Measurements from ENCODE around the gene ACBD4.
"Not testable (repeated sequence)": the region's sequence is repeated elsewhere in the genome, so short reads cannot be mapped to it uniquely, and the experiment has no call there.

ACBD4 gene

DNA sequence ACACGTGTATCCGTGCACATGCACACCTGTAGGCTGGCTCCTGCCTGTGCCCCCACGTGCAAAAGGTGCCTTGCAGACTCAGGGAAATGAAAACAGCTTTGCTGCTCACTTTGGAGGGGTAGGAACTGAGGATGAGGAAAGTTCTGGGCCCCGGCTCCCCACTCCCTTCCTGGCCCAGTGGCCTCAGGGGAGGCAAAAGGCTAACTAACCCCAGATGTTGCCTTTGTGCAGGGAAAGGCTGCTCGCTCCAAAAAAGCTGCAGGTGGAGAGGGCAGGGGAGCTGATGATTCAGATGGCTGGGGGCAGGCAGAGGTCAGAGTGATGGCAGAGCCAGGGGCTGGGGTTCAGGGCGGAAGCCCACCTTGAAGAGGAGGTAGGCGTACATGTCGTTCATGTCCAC, 15.5 kb upstream of the ACBD4 start:
- no peak for DNase-seq (ENCODE audit: low read depth)

DNA sequence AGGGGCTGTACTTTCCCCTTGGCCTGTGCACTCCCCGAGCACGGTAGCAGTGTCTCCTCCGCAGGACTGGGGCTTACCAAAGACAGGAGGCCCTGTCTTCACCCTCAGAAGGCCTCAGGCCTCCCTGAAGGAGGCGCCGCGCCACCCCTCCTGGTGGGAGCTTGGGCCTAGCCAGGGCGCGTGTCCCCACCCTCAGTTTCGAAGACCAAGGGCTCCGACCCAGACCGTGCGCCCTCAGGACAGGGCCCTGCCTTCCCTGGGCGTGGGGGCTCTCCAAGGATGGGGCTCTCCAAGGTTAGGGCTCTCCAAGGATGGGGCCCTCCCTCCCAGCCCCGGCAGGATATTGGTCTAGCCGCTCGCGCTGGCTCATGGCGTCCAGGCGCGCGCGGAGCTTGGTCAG, 14.9 kb upstream of the ACBD4 start:
- no peak for DNase-seq (ENCODE audit: low read depth)

DNA sequence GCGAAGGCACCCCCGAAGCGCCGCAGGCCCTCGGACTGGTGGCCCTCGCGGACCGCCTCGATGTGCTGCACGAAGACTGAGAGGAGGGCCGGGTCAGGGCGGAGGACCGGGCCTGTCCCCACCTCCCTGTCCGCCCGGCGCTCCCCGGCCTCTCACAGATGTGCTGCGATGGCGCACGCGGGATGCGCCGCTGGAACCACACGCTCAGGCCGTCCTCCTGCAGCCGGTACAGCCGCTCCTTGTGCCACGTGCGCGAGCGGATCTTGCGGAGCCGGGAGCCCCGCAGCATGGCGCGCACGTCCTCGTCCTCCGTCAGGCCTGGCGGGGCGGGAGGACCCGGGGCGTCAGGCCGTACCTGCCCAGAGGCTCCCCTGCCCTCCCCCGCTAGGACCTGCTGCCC, 14.4 kb upstream of the ACBD4 start:
- no peak for DNase-seq (ENCODE audit: low read depth)

DNA sequence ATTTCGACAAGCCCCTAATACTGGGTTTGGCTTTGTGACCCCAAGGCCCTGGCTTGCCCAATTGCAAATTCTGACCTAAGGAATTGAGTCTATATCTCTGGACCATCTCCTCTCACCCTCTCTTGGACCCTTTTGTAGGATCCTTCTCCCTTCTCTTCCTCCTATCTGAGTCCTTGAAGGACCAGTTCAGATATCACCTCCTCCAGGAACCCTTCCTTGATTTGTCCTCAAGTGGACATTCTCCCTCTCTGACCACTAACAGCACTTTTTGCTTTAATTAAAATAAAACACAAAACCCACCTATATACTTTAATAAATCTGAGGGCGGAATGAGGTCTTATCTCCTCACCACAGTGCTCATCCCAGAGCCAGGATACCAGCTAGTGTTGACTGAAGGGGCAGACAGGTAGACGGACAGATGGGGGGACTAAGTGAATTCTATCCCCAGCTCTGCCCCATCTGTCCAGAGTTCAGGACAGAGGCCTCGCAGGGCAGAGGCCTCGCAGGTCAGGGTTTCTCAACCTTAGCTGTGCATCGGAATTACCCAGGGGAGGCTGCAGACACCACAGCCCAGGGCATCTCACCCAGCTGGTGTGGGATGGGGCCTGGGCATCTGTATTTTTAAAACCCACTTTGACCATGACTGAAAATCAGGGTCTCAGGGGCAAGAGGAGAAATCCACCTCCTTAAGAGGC, 12.3 kb upstream of the ACBD4 start:
- no peak for DNase-seq (ENCODE audit: low read depth)

DNA sequence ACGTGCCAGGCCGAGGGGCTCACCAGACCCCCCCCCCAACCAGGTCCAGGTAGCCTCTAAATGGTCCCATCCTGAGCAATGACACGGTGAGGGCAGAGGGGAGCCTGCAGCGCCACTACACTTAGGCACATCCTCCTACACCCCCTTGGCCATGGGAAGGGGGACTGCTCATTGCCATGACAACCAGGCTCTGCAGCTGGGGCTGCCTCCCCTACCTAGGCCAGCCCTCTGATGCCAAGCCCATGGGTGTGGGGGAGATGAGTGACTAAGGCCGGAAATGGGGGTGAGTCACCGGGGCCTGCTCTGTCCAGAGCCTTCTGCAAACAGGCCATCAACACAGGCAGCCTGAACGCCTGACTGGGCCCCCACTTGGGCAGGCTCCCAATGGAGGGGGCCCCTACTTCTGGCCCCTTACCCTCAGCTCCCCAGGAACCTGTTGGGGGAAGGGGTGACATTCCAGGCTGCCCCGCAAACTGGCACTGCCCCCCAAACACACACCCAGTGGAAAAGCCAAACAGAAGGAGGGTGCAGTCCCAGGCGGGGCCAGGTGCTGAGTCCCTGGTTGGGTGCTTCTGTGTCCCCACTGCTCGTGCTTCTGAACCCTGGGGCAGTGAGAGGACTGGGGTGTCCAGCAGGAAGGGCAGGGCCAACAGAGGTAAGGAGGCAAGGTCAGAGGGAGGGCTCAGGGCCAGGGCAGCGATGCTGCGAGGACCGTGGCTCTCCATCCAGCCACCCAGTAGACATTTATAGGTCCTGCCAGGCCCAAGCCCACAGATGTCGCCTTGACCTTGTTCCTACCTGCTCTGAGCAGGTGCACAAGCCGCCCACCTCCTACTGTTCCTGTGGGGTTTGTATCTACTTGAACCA, 11.3 kb upstream of the ACBD4 start:
- no peak for DNase-seq (ENCODE audit: low read depth)

DNA sequence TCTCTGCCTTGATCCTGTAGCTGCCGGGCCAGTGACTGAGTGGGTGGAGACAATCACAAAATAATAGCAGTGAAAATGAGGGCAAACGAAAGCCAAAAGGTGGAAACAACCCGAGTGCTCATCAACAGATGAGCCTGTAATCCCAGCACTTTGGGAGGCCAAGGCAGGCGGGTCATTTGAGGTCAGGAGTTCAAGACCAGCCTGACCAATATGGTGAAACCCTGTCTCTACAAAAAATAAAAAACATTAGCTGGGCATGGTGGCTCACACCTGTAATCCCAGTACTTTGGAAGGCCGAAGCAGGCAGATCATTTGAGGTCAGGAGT, 10.7 kb upstream of the ACBD4 start:
- not testable (repeated sequence) for DNase-seq (ENCODE audit: low read depth)

DNA sequence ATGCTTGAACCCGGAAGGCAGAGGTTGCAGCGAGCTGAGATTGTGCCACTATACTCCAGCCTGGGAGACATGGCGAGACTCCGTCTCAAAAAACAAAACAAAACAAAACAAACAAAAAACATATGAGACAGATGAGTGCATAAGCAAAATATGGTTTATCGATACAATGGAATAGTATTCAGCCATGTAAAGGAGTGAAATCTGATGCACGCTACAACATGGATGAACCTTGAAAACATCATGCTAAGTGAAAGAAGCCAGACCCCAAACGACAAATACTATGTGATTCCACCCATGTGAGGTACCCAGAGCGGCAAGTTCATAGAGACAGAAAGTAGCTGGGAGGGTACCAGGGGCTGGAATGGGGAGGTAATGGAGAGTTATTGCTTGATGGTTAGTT, 10.0 kb upstream of the ACBD4 start:
- DNase-seq (ENCODE audit: low read depth) = no peak

DNA sequence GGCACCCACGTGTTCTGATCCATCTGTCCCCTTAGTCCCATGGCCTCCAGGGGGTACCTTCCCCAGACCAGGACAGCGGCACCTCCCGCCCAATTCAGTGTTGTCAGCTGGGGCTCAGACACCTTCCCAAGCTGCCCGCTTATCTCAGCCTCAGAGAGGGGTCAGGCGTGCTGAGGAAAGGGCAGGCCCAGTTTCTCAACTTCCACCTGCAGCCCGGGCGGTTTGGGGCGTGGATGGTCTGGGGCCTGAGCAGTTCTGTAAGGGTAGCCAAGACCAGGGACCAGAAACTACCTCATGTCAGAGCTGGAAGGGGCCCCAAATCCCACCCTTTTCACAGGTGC, 8.3 kb upstream of the ACBD4 start:
- no peak for DNase-seq (ENCODE audit: low read depth)

DNA sequence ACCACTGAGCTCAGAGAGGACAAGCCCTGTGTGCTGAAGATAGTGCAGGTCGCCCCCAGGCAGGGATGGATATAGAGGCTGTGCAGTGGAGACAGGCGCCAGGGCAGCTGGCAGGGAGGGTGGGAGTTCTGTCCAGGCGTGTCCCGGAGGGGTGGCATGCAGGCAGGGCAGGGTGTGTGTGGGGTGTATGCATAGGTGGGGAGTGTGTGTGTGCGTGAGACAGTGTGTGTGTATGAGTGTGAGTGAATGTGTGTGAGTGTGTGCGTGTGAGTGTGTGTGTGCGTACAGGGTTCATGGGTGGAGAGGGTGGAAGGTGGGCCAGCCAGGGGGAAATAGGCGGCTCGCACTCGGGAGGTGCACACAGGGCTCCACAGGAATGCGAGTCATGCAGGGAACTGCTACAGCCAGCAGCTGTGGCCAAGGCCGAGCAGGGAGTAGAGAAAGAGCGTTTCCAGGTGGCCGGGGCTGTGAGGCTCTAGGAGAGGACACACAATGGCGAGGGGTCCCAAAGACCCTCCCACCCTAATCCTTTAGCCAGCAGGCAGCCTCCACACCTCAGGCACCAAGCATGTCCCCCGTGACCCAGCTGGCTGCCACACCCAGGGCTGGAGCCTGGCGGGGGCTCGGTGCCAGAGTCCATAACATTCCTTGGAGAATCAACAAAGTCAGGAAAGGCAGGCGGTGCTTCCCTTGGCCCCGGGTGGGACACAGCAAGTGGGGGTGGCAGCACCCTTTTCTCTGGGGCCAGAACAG, 7.8 kb upstream of the ACBD4 start:
- no peak for DNase-seq (ENCODE audit: low read depth)

DNA sequence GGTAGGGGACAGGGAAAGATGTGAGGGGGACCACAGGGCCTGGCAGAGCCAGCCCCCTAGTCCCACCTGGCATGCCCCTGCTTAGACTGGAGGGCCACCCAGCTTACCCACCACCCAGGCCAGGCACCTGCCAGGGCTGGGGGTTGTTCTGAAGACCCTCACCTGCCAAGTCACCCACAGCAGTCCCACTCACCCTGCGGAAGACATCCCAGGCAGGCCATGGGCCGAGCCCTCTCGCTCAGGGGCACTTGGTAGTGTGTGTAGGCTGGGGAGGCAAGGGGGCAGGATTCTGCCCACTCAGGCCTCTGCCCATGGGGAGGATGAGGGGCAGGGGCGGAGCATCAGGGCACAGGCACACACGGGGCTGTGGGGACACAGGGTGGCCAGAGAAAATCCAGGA, 7.2 kb upstream of the ACBD4 start:
- no peak for DNase-seq (ENCODE audit: low read depth)

DNA sequence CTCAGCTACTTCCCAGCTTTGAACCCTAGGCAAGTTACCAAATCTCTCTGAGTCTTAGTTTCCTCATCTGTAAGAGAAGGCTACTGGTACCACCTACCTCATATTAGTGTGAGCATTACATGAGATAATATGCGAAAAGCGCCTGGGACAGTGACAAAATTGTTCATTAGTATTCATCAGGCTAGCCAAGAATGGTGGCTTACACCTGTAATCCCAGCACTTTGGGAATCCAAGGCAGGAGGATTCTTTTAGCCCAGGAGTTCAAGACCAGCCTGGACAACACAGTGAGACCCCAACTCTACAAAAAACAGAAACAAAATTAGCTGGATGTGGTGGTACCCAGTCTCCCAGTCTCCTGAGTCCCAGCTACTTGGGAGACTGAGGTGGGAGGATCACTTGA, 6.5 kb upstream of the ACBD4 start:
- DNase-seq (ENCODE audit: low read depth) = no peak

DNA sequence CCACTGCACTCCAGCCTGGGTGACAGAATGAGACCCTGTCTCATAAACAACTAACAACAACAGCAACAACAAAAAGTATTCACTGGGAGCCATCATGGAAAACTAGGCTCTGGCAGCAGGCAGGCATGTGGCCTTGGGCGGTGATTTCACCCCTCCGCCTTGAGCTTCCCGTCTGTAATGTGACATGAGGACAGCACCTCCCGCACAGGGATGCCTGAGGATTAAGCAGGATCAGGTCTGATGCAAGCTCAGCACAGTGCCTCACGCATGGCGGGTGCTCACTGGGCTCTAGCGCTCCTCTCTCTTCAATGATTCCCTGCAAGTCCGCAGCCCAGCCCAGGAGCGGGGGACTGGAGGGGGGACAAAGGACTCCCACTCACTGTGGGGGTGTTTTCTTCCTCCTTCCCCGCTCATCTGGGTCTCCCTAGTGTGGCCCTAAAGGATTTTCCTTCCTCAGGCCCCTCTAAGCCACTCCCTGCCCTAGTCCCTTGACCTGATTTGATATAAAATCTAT, 6.0 kb upstream of the ACBD4 start:
- no peak for DNase-seq (ENCODE audit: low read depth)

DNA sequence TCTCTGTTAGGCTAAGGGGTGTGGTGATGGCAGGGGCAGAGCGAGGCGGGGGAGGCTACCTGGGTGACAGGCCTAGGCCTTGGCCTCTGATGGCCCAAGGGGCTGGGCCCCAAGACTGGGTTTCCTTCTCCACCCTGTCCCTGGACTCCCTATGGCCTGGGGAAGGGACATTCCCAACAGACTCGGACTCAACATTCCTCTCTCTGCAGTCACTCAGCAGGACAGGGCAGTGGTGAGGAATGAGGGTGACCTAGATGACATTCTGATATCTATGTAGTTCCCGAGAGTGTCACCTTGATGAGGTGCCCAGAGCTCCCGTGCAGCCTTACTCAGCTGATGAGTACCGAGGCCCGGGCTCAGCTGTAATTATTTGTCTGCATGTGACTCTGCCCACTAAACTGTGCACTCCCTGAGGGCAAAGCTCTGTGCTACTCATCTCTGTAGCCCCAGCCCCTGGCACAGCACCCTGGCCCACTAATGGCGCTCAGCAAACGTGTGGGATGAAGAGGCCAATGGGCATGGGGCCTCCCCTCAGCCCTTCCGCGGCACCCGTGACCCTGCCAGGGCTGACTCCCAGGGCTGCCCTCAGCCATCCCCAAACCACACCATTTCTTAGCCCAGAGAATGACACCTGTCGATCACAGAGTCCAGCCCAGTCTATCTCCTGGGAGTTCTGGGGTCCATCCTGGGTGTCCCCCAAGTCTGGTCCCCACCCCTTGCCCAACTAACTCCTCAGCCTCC, 5.4 kb upstream of the ACBD4 start:
- no peak for DNase-seq (ENCODE audit: low read depth)

DNA sequence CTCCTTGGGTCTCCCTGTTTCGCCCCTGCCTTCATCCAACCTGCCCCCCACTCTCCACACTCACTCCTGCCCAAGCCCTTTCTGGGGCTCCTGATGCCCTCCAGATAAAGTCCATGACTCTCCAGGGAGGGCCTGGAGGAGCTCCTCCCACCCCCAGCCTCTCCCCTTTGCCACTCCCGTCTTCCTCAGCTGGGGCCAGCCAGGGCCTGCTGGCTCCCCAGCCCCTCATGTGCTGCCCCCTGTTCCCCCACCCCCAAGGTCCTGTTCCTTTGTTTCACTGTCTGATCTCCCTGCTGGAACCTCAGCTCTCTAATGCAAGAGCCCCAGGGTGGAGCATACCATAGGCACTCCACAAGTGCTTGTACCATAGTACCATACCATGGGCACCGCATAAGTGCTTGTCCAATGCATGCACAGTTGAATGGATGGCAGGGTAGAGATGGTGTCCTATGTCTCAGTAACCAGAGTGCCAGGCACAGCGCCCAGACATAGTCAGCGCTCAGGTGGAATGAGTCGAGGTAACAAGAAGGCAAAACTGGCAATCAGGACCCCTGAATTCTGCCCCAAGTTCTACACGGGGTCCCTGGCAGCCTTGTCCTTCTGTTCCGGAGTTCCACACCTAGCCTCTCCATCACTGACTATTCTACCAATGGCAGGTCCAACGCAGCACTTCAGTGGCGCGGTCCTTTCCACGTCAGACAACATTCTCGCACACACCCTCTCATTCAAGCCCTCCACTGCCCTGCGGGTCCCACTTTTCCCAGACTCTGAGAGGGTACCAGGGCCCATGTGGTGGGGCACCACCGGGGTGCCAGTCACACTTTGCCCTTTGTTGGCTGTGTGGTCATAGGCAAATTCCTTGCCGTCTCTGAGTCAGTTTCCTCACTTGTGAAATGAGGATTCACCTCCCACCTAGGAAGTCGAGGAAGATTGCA, 4.5 kb upstream of the ACBD4 start:
- DNase-seq (ENCODE audit: low read depth) = no peak

DNA sequence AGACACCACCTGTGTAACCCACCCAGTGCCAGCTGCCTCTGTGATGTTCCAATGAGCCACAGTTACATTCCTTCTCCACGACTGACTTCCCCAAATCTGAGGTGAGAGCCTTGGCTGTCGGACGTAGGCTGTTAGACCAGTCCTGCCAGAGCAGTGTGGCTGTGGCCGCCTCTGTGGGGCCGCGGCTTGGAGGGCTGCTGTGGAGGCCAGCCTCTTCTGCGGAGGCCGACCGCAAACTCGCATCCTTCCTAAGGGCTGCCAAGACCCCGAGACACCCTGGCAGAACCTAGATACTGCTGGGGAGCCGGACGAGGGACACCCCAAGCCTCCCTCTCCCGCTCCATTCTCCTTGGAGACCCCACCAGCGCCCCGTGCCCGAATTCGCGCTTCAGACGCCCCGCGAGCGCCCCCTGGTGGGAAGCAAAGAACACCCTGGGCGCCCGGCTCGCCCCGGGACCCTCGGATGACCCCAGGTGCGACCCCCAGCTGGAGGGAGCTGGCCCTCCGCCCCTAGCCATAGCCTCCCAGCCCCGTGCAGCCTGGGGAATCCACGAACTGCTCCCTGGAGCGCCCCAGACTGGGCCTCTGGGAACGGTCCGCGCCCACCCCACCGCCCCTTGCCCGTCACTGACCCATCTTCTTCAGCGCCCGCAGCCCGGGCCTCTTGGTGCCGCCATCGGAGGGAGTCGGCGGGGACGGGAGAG, 3.7 kb upstream of the ACBD4 start:
- DNase-seq (ENCODE audit: low read depth) = no peak

DNA sequence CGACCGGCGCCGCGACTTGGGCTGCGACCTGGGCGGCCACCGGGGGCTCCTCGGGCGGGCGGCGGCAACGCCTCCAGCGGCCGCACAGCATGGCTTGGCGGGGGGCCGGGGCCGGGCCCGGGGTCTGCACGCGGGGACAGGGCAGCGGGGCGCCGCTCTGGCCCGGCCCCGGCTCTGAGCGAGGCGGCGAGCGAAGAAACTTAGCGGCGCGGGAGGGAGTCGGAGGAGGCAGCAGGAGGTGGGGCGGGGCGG, 3.2 kb upstream of the ACBD4 start, which contains the start of gene PLCD3:
Gene PLCD3 (minus strand): TSS at position 196 of the 252 bp plus-strand sequence. CDS start 105 bp downstream, at position 91.
- peak; percentile 49 for DNase-seq (ENCODE audit: low read depth)

DNA sequence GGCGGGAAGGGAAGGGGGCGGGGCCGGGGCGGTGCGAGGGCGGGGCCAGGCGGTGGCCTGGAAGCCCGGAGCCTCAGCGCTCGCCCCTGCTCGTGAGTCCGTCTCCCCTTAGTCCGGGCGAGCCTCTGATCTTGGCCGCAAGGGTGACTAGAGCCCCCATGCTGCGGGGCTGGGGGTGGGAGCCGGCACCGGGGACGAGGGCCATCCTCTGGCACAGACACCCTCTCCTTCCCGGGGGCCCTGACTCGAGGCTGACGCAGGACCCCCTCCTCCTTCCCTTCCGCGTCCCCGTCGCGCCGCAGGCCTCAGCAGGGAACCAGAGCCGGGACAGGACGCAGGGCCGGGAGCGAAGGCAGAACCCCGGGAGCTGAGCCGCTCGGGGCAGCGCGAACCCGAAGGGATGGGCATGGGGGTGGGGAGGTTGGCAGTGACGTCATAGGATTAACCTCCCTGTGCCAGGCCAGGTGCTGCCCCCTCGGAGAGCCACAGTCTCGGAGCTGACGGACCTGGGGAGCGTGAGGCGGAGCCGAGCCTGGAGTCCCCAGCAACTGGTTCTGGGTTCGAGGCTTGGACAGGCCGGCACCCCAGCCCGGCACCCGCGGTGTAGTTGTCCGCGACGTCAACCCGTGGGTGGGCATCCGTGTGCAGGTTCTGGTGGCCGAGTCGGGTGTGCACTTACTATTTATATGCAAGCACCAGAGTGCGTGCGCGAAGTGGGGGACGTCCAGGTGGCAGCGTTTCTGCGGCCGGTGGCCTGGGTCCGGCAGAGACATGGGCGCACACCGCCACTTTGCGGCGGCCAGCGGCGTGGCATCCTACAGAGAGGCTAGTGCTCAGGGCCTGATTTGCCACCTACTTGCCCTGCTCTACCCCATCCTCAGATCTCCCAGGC, 2.7 kb upstream of the ACBD4 start:
- peak; percentile 18 for DNase-seq (ENCODE audit: low read depth)

DNA sequence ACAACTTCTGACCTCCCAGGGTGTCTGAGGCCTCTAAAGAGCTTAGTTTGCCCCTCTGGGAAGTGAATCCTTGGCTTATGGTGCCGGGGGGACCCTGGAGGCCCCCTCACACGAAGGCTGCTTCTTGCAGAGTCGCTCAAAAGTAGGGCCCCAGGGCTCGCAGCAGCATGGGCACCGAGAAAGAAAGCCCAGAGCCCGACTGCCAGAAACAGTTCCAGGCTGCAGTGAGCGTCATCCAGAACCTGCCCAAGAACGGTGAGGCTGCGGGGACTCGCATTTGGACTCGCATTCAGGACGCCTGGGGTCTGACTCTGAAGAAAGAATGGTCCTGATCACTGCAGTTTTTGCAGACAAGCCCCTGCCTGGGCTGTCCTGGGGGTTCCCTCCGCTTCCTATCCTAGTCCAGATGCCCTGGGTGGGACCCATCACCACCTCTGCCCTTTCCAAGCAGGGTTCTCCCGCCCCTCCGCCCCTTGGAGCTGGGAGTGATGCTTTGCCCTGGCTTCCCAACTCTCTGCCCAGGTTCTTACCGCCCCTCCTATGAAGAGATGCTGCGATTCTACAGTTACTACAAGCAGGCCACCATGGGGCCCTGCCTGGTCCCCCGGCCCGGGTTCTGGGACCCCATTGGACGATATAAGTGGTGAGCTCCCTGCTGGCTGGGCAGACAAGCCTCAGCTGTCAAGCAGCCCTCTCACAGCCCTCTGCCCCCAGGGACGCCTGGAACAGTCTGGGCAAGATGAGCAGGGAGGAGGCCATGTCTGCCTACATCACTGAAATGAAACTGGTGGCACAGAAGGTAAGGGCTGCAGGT, 698 bp downstream of the ACBD4 start:
- no peak for DNase-seq (ENCODE audit: low read depth)

Measured in stimulated activated CD8-positive, alpha-beta memory T cell treated with anti-CD3 and anti-CD28 coated beads, Interleukin-12 subunit alpha, Interleukin-12 subunit beta, amount 100 ng/mL, for 1 hour (primary cell).